Trophoblast cell (in vitro differentiated cells and primary cell): ENCODE data around the gene HADHA.
"Not testable (repeated sequence)": the region's sequence is repeated elsewhere in the genome, so short reads cannot be mapped to it uniquely, and the experiment has no call there.

Experiments used
- DNase-seq, 2 donors: peaks; one replicate each; pipeline ENCODE4 v3.0.0-alpha.2; 2016
- H2AFZ ChIP-seq: 2 replicates; pipeline ENCODE4 v1.6.1; 2013; ENCODE audit warnings: low read length, moderate library complexity, mild to moderate bottlenecking; ENCODE audit not compliant: insufficient read depth, poor library complexity
- H2AK5ac ChIP-seq: 2 replicates; pipeline ENCODE4 v1.6.1; 2013; ENCODE audit warnings: mild to moderate bottlenecking, low read length
- H2BK120ac ChIP-seq: 2 replicates; pipeline ENCODE4 v1.6.1; 2013; ENCODE audit warnings: low read length, mild to moderate bottlenecking, moderate library complexity; ENCODE audit not compliant: insufficient read depth, poor library complexity
- H2BK12ac ChIP-seq: 2 replicates; pipeline ENCODE4 v1.6.1; 2013; ENCODE audit warnings: mild to moderate bottlenecking, low read length, moderate library complexity
- H2BK5ac ChIP-seq: 2 replicates; pipeline ENCODE4 v1.6.1; 2013; ENCODE audit warnings: low read length, low read depth, moderate library complexity, mild to moderate bottlenecking; ENCODE audit not compliant: poor library complexity
- H3K14ac ChIP-seq: 2 replicates; pipeline ENCODE4 v1.6.1; 2013; ENCODE audit warnings: mild to moderate bottlenecking, low read length
- H3K18ac ChIP-seq: 2 replicates; pipeline ENCODE4 v1.6.1; 2013; ENCODE audit warnings: mild to moderate bottlenecking, low read length
- H3K23ac ChIP-seq: 2 replicates; pipeline ENCODE4 v1.6.1; 2013; ENCODE audit warnings: low read length
- H3K27ac ChIP-seq: 2 replicates; pipeline ENCODE4 v1.5.1; 2013; ENCODE audit warnings: low read depth, mild to moderate bottlenecking, inconsistent platforms, low read length, moderate library complexity
- H3K27me3 ChIP-seq: 2 replicates; pipeline ENCODE4 v1.6.1; 2013; ENCODE audit warnings: inconsistent platforms, mild to moderate bottlenecking, low read length, moderate library complexity; ENCODE audit not compliant: insufficient read depth
- H3K36me3 ChIP-seq, 2 experiments: 1 replicate in 1 of 2; 2 replicates in 1 of 2; pipeline ENCODE4 v1.6.1; 2013; ENCODE audit warnings: low read length in 2 of 2, mild to moderate bottlenecking in 2 of 2, moderate library complexity in 1 of 2; ENCODE audit not compliant: insufficient read depth in 2 of 2, control insufficient read depth in 1 of 2
- H3K4ac ChIP-seq: 2 replicates; pipeline ENCODE4 v1.6.1; 2013; ENCODE audit warnings: low read depth, mild to moderate bottlenecking, low read length, moderate library complexity
- H3K4me1 ChIP-seq, 2 experiments: 1 replicate in 1 of 2; 2 replicates in 1 of 2; pipeline ENCODE4 v1.6.1; 2013; ENCODE audit warnings: low read length in 2 of 2, mild to moderate bottlenecking in 2 of 2, moderate library complexity in 1 of 2; ENCODE audit not compliant: insufficient read depth in 2 of 2, control insufficient read depth in 1 of 2
- H3K4me2 ChIP-seq: 2 replicates; pipeline ENCODE4 v1.6.1; 2013; ENCODE audit warnings: inconsistent platforms, mild to moderate bottlenecking, low read length, moderate library complexity
- H3K4me3 ChIP-seq: 2 replicates; pipeline ENCODE4 v1.5.1; 2013; ENCODE audit warnings: mild to moderate bottlenecking, low read depth, low read length, inconsistent platforms
- H3K79me1 ChIP-seq: one replicate; pipeline ENCODE4 v1.6.1; 2013; ENCODE audit warnings: low read length
- H3K79me2 ChIP-seq: 2 replicates; pipeline ENCODE4 v1.6.1; 2013; ENCODE audit warnings: low read length, mild to moderate bottlenecking; ENCODE audit not compliant: control insufficient read depth, insufficient read depth, poor library complexity
- H3K9ac ChIP-seq: 2 replicates; pipeline ENCODE4 v1.6.1; 2013; ENCODE audit warnings: mild to moderate bottlenecking, low read length
- H3K9me3 ChIP-seq: 2 replicates; pipeline ENCODE4 v1.6.1; 2013; ENCODE audit warnings: low read depth, mild to moderate bottlenecking, control low read depth, inconsistent platforms, low read length; ENCODE audit not compliant: insufficient read depth
- H4K12ac ChIP-seq: 2 replicates; pipeline ENCODE4 v1.6.1; 2013; ENCODE audit warnings: low read depth, mild to moderate bottlenecking, low read length, moderate library complexity
- H4K8ac ChIP-seq: 2 replicates; pipeline ENCODE4 v1.6.1; 2013; ENCODE audit warnings: low read depth, mild to moderate bottlenecking, low read length, moderate library complexity
- H4K91ac ChIP-seq: one replicate; pipeline ENCODE4 v1.6.1; 2013; ENCODE audit warnings: low read depth, mild to moderate bottlenecking, low read length, moderate library complexity
- WGBS: extraction: QIAGEN DNeasy Blood & Tissue Kit; methylation state at CpG from one replicate; pipeline ENCODE4 v1.1.7; 2013; ENCODE audit warnings: missing lambda C conversion rate; ENCODE audit not compliant: insufficient read length, insufficient coverage; ENCODE audit errors: extremely low coverage; 5-methylcytosine and 5-hydroxymethylcytosine counted together

HADHA gene

DNA sequence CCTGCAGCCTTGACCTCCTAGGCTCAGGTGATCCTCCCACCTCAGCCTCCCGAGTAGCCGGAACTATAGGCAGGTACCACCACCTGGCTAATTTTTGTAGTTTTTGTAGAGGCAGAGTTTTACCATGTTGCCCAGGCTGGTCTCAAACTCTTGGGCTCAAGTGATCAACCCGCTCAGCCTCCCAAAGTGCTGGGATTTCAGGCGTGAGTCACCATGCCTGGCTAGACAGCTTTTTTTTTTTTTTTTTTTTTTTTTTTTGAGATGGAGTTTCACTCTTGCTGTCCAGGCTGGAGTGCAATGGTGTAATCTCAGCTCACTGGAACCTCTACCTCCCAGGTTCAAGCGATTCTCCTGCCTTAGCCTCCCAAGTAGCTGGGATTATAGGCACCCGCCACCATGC, 77.9 kb downstream of the HADHA start:
- H2AK5ac ChIP-seq, H2BK120ac ChIP-seq, H3K27me3 ChIP-seq, H3K4me2 ChIP-seq, H4K12ac ChIP-seq, H4K91ac ChIP-seq, H3K4me1 ChIP-seq, H3K9me3 ChIP-seq, H3K79me2 ChIP-seq, H3K9ac ChIP-seq, H3K36me3 ChIP-seq, H2AFZ ChIP-seq, H2BK12ac ChIP-seq, H3K14ac ChIP-seq, H2BK5ac ChIP-seq, H4K8ac ChIP-seq, H3K4ac ChIP-seq, H3K23ac ChIP-seq, H3K79me1 ChIP-seq, H3K18ac ChIP-seq, H3K4me3 ChIP-seq, H3K27ac ChIP-seq: not testable (repeated sequence)
- WGBS: no CpG with 5 or more reads among the region's 6 CpGs
- DNase-seq: peak; percentile 25 to 54

DNA sequence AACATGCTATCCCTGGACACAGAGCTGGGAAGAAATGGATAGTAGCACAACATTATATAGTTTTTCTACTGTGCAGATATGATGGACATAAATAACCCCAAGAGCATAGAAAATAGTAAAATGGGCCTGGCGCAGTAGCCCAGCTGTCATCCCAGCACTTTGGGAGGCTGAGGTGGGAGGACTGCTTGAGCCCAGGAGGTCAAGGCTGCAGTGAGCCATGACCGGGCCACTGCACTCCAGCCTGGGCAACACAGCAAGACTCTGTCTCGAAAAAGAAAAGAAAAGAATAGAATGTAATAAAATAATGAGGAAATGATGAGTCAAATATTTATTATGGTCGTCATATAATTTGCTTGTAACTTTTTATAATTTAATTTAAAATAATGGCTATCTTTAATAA, 79.0 kb downstream of the HADHA start:
- WGBS: no CpG with 5 or more reads among the region's 4 CpGs
- Histone ChIP-seq H3K27ac (no peak overlapping the region), H3K9me3 (peaks cover 1% of the 10 kb centered on the region)

DNA sequence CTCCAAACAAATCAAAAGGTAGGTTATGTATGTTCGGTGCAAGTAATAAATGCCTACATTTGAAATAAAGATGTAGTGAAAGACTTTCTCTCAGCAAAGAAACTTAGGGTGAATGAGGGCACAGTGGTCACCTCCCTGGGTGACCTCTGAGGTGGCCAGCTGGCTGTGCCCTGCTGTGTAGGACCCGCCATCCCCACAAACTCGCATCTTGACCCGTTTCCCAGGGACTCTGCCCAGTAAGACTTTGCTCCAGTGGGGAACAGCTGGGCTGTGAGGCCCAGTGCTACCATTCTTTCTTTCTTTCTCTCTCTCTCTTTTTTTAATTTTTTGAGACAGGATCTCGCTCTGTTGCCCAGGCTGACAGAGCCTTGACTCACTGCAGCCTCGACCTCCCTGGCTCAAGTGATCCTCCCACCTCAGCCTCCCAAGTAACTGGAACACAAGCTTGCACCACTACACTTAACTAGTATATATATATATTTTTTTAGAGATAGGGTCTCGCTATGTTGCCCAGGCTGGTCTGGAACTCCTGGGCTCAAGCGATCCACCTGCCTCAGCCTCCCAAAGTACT, 79.7 kb downstream of the HADHA start:
- H3K9ac ChIP-seq: no peak overlapping the region
- no peak overlapping the region for H3K4ac ChIP-seq
- H3K23ac ChIP-seq: no peak overlapping the region
- H3K27me3 ChIP-seq: no peaks in the 10 kb centered on the region
- H3K4me1 ChIP-seq: no peaks in the 10 kb centered on the region
- H4K12ac ChIP-seq: no peak overlapping the region
- H3K9me3 ChIP-seq: peaks cover 1% of the 10 kb centered on the region
- H3K36me3 ChIP-seq: no peaks in the 10 kb centered on the region
- H2BK12ac ChIP-seq: no peak overlapping the region
- no peak for DNase-seq
- no peak overlapping the region for H2AK5ac ChIP-seq
- H2AFZ ChIP-seq: no peak overlapping the region
- H2BK120ac ChIP-seq: no peak overlapping the region
- no peak overlapping the region for H3K4me2 ChIP-seq
- WGBS: no CpG with 5 or more reads among the region's 8 CpGs
- H3K18ac ChIP-seq: no peak overlapping the region
- no peak overlapping the region for H4K91ac ChIP-seq
- H3K14ac ChIP-seq: no peak overlapping the region
- H3K27ac ChIP-seq: no peak overlapping the region
- no peak overlapping the region for H3K4me3 ChIP-seq
- no peaks in the 10 kb centered on the region for H3K79me1 ChIP-seq
- no peak overlapping the region for H4K8ac ChIP-seq
- H3K79me2 ChIP-seq: no peaks in the 10 kb centered on the region
- no peak overlapping the region for H2BK5ac ChIP-seq

More for the DNA sequence above, 79.0 kb downstream of the HADHA start:
- Histone ChIP-seq H3K14ac (no peak overlapping the region), H4K91ac (no peak overlapping the region), H2BK120ac (no peak overlapping the region), H2AK5ac (no peak overlapping the region), H2BK5ac (no peak overlapping the region), H3K36me3 (no peaks in the 10 kb centered on the region), H3K27me3 (no peaks in the 10 kb centered on the region), H2BK12ac (no peak overlapping the region), H3K9ac (no peak overlapping the region), H2AFZ (no peak overlapping the region), H3K4ac (no peak overlapping the region), H3K79me2 (no peaks in the 10 kb centered on the region), H3K23ac (no peak overlapping the region), H4K12ac (no peak overlapping the region), H3K18ac (no peak overlapping the region), H3K79me1 (no peaks in the 10 kb centered on the region), H3K4me2 (no peak overlapping the region), H4K8ac (no peak overlapping the region), H3K4me1 (no peaks in the 10 kb centered on the region), H3K4me3 (no peak overlapping the region)
- no peak for DNase-seq

DNA sequence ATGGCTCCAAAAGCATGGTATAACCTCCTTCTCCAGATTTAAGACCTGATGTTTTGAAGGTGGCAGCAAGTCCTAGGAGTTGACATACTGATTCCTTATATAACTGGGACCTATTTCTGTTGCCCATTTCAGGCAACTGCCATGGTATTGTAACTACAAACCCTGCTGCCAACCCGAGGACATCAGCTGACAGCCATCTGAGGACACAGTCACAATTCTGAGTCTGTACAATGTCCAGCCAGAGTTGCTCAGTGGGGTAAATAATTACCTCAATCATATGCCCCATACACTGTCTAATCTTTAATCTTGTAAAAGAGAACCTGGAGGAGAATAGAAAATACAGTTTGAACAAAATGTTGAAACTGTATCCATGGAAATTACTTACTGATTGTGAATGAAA, 80.2 kb downstream of the HADHA start:
- H3K79me2 ChIP-seq: no peaks in the 10 kb centered on the region
- no peak overlapping the region for H2AK5ac ChIP-seq
- H2BK5ac ChIP-seq: no peak overlapping the region
- H3K14ac ChIP-seq: no peak overlapping the region
- no peak overlapping the region for H3K4ac ChIP-seq
- no peak overlapping the region for H3K18ac ChIP-seq
- no peak overlapping the region for H3K23ac ChIP-seq
- no peaks in the 10 kb centered on the region for H3K36me3 ChIP-seq
- DNase-seq: no peak
- no peak overlapping the region for H3K4me2 ChIP-seq
- no peak overlapping the region for H3K4me3 ChIP-seq
- H2BK12ac ChIP-seq: no peak overlapping the region
- H3K27ac ChIP-seq: no peak overlapping the region
- H3K4me1 ChIP-seq: no peaks in the 10 kb centered on the region
- no peak overlapping the region for H4K8ac ChIP-seq
- no peak overlapping the region for H4K91ac ChIP-seq
- H3K27me3 ChIP-seq: no peaks in the 10 kb centered on the region
- WGBS: no CpG with 5 or more reads among the region's 1 CpG
- H4K12ac ChIP-seq: no peak overlapping the region
- H3K9ac ChIP-seq: no peak overlapping the region
- H2AFZ ChIP-seq: no peak overlapping the region
- H3K79me1 ChIP-seq: no peaks in the 10 kb centered on the region
- no peak overlapping the region for H2BK120ac ChIP-seq
- H3K9me3 ChIP-seq: peaks cover 1% of the 10 kb centered on the region
